Measurements from ENCODE around the gene SLC25A25. TPM values are rescaled to one million over a fixed set of nuclear protein-coding genes. Genes with fewer than 3 reads are reported as not detected.

The SLC25A25 gene
- total and polyA plus RNA-seq, 2 donors (not counting 3 experiments of a cell fraction or from before 2014, with no cell fraction given): 18.1 to 20.2 TPM

DNA sequence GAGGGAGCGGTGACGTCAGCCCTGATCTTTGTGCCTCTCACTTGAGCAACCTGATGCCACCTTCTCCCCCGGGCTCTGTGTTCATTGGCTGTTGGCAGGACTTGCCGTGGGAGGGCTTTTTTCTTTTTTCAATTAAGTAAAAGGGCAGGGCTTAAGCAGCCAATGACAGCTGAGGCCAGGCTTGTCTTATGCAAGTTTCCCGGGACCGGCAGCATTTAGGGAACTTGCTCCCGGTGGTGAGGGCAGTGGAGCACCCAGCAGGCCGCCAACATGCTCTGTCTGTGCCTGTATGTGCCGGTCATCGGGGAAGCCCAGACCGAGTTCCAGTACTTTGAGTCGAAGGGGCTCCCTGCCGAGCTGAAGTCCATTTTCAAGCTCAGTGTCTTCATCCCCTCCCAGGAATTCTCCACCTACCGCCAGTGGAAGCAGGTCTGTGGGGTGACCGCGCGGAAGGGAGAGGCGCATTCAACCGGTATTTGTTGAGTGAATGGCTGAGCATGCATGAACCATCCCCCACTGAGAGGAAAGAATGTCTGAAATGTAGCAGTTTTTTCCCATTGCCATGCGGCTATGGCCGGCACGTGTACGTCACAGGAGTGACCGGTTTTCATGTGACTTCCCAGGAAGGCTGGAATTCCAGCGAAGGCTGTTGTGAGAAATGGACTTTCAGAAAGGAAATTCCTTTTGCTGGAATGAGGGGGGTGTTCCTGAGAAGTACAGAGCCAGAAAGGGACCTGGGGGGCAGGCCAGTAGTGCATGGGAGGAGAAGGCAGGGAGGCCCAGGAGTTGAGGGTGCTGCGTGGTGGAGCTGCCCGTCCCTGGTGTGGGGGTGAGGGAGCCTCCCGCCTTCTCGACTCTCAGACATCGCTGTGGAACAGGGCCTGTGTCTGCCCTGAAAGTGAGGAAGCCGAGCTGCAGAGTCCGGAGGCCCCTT is 30.5 kb downstream of the SLC25A25 start:
- Histone ChIP-seq H3K4me1 (ENCODE audit: control insufficient read depth, extremely low read depth, insufficient read depth, low read length) (peaks cover 39% of the 10 kb centered on the region), H3K4me2 (ENCODE audit: insufficient read depth, low read length) (peak overlapping the region; percentile 59), H3K9me1 (replicated peaks; ENCODE audit: control insufficient read depth, extremely low read depth, insufficient read depth, low read length) (no peaks in the 10 kb centered on the region), H3K79me2 (ENCODE audit: control insufficient read depth, insufficient read depth, low read length) (peaks cover 41% of the 10 kb centered on the region), H2AFZ (ENCODE audit: low read depth, low read length) (peak overlapping the region; percentile 3), H4K20me1 (replicated peaks; ENCODE audit: control insufficient read depth, extremely low read depth, insufficient read depth, low read length) (no peaks in the 10 kb centered on the region), H3K36me3 (ENCODE audit: control insufficient read depth in 2 of 2, extremely low read depth in 1 of 2, insufficient read depth in 2 of 2, low read length in 2 of 2) (peaks cover 11 to 19% of the 10 kb centered on the region in 2 experiments), H3K9ac (replicated peaks; ENCODE audit: extremely low read depth, insufficient read depth, low read length) (peak overlapping the region; percentile 89), H3K9me3 (replicated peaks; ENCODE audit: control insufficient read depth, insufficient read depth, low read length) (no peaks in the 10 kb centered on the region), H3K4me3 (replicated peaks in 1 of 3; ENCODE audit: insufficient read depth in 1 of 3, low read depth in 1 of 3, low read length in 3 of 3) (peak overlapping the region in 2 of 3 experiments; percentile 48 to 51), H3K27me3 (ENCODE audit: control insufficient read depth in 2 of 2, insufficient read depth in 2 of 2, low read length in 2 of 2) (no peaks in the 10 kb centered on the region), H3K27ac (ENCODE audit: insufficient read depth, low read depth, low read length) (peak overlapping the region; percentile 90)
- TF ChIP-seq EZH2 (IDR thresholded peaks at IDR 0.05; ENCODE audit: borderline replicate concordance, low read depth, low read length, severe bottlenecking) (no peak), GATA2 (IDR thresholded peaks at IDR 0.05; ENCODE audit: insufficient read depth, insufficient read length, low read depth, low read length) (no peak), POLR2AphosphoS5 (IDR thresholded peaks at IDR 0.05; ENCODE audit: insufficient read depth, low read depth, low read length) (peak; percentile 66), POLR2A (IDR thresholded peaks at IDR 0.05; ENCODE audit: low read depth, low read length) (peak; percentile 56), FOS (IDR thresholded peaks at IDR 0.05; ENCODE audit: borderline replicate concordance, insufficient read depth, low read length) (peak; percentile 9), JUN (IDR thresholded peaks at IDR 0.05; ENCODE audit: borderline replicate concordance, insufficient read depth, insufficient read length, low read depth) (peak; percentile 55), MYC (IDR thresholded peaks at IDR 0.05; ENCODE audit: low read depth, low read length) (peak; percentile 86)
- TF ChIP-seq, protein P1, sequence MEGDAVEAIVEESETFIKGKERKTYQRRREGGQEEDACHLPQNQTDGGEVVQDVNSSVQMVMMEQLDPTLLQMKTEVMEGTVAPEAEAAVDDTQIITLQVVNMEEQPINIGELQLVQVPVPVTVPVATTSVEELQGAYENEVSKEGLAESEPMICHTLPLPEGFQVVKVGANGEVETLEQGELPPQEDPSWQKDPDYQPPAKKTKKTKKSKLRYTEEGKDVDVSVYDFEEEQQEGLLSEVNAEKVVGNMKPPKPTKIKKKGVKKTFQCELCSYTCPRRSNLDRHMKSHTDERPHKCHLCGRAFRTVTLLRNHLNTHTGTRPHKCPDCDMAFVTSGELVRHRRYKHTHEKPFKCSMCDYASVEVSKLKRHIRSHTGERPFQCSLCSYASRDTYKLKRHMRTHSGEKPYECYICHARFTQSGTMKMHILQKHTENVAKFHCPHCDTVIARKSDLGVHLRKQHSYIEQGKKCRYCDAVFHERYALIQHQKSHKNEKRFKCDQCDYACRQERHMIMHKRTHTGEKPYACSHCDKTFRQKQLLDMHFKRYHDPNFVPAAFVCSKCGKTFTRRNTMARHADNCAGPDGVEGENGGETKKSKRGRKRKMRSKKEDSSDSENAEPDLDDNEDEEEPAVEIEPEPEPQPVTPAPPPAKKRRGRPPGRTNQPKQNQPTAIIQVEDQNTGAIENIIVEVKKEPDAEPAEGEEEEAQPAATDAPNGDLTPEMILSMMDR (IDR thresholded peaks at IDR 0.05; ENCODE audit: extremely low read depth in 1 of 2, insufficient read depth in 1 of 2, low read depth in 1 of 2, low read length in 2 of 2): no peak
- TF ChIP-seq, protein P2, sequence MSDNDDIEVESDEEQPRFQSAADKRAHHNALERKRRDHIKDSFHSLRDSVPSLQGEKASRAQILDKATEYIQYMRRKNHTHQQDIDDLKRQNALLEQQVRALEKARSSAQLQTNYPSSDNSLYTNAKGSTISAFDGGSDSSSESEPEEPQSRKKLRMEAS (IDR thresholded peaks at IDR 0.05; ENCODE audit: insufficient read depth, insufficient read length): peak; percentile 93
- intact Hi-C loops (cut with micrococcal nuclease) (loop anchor here (1.0 kb wide), 3 partner anchors 19 to 31 kb away; partner anchors contain the start of gene NAIF1), dilution Hi-C loops (cut with MboI; ENCODE audit: extremely low pct_ligation_motif_present, low sequenced_read_pairs) (no loop called here)
- peak; percentile 91 for FAIRE-seq
- peak; percentile 96 for DNase-seq (ENCODE audit: low read depth, low spot score)
- POLR2A ChIA-PET: no interaction called here
- CTCF ChIA-PET: interaction anchor here (1.0 to 4.9 kb wide), 5 partner anchors 11 to 155 kb away, joined by 3 to 56 read pairs (median 4); partner anchors contain the start of gene SLC25A25
- BruUV-seq (replicated peaks): TSS peak; percentile 68

All from endothelial cell of umbilical vein (primary cell).